HL-60/S4 (cell line): ENCODE results near the gene P2RY14.

Experiments
- in situ Hi-C: fragments of 300-500 bp; cut with MboI; formaldehyde crosslinking; loops from 2 replicates; pipeline ENCODE4 v1.14.3; 2022; ENCODE audit warnings: low sequenced_read_pairs

Gene P2RY14

GRCh38 chr3:151224268-151224866, 54.0 kb downstream of the P2RY14 start:
- in situ Hi-C loops = loop anchor here (10.0 kb wide), 1 partner anchor 50 kb away; the partner anchor contains the start of gene P2RY14

GRCh38 chr3:151219056-151219455, 59.3 kb downstream of the P2RY14 start:
- in situ Hi-C loops = no loop called here

GRCh38 chr3:151218136-151218535, 60.2 kb downstream of the P2RY14 start:
- in situ Hi-C loops = no loop called here

- in situ Hi-C loops = no loop called here
These were observed 61.4 kb downstream of the P2RY14 start for GRCh38 chr3:151216641-151217607.

GRCh38 chr3:151214459-151214858, 63.9 kb downstream of the P2RY14 start:
- in situ Hi-C loops = no loop called here

- in situ Hi-C loops = no loop called here
These were observed 64.5 kb downstream of the P2RY14 start for GRCh38 chr3:151213881-151214280.

- in situ Hi-C loops = no loop called here
These were observed 65.2 kb downstream of the P2RY14 start for GRCh38 chr3:151213151-151213550.

- in situ Hi-C loops = no loop called here
These were observed 67.5 kb downstream of the P2RY14 start for GRCh38 chr3:151210676-151211381.

GRCh38 chr3:151209654-151210053, 68.7 kb downstream of the P2RY14 start:
- in situ Hi-C loops = no loop called here

- in situ Hi-C loops = no loop called here
These were observed 72.1 kb downstream of the P2RY14 start for GRCh38 chr3:151206201-151206600.

GRCh38 chr3:151205482-151205881, 72.9 kb downstream of the P2RY14 start:
- in situ Hi-C loops = no loop called here

GRCh38 chr3:151204530-151205402, 73.6 kb downstream of the P2RY14 start:
- in situ Hi-C loops = no loop called here

GRCh38 chr3:151203051-151203420, 75.3 kb downstream of the P2RY14 start, which contains the start of gene GPR171:
TSS of gene GPR171 (minus strand) at chr3:151203216. CDS start at chr3:151199386, 3,830 bp downstream.
- in situ Hi-C loops = no loop called here

- in situ Hi-C loops = no loop called here
These were observed 77.2 kb downstream of the P2RY14 start for GRCh38 chr3:151201051-151201730.

GRCh38 chr3:151200586-151200985, 77.8 kb downstream of the P2RY14 start:
- in situ Hi-C loops = no loop called here

- in situ Hi-C loops = no loop called here
These were observed 78.5 kb downstream of the P2RY14 start for GRCh38 chr3:151199554-151200438.

GRCh38 chr3:151198849-151199248, 79.5 kb downstream of the P2RY14 start:
- in situ Hi-C loops = no loop called here

GRCh38 chr3:151197981-151198767, 80.2 kb downstream of the P2RY14 start:
- in situ Hi-C loops = no loop called here
